Right lobe of liver (tissue), 4 donors: ENCODE data around the gene TRIM66.

ENCODE experiments used
- POLR2A ChIP-seq: fragments of 450-650 bp; IDR thresholded peaks from one replicate; pipeline ENCODE4 v1.6.1; 2017; ENCODE audit warnings: antibody characterized with exemption, mild to moderate bottlenecking
- TF ChIP-seq, protein P1 (sequence below), 4 donors: fragments of 200-600 bp in 3 of 4; fragments of 450-650 bp in 1 of 4; IDR thresholded peaks; one replicate each; pipeline versions ENCODE4 v1.5.1 to v1.8.0; 2016 to 2022; ENCODE audit warnings: antibody characterized with exemption in 4 of 4, mild to moderate bottlenecking in 2 of 4
- donor health status: DM: no; HTN: no; CAD: no.
- donor health status: DM: no; HTN: no; CAD: no.
- donor health status: DM: no; HTN: yes; CAD: no.

DNA sequence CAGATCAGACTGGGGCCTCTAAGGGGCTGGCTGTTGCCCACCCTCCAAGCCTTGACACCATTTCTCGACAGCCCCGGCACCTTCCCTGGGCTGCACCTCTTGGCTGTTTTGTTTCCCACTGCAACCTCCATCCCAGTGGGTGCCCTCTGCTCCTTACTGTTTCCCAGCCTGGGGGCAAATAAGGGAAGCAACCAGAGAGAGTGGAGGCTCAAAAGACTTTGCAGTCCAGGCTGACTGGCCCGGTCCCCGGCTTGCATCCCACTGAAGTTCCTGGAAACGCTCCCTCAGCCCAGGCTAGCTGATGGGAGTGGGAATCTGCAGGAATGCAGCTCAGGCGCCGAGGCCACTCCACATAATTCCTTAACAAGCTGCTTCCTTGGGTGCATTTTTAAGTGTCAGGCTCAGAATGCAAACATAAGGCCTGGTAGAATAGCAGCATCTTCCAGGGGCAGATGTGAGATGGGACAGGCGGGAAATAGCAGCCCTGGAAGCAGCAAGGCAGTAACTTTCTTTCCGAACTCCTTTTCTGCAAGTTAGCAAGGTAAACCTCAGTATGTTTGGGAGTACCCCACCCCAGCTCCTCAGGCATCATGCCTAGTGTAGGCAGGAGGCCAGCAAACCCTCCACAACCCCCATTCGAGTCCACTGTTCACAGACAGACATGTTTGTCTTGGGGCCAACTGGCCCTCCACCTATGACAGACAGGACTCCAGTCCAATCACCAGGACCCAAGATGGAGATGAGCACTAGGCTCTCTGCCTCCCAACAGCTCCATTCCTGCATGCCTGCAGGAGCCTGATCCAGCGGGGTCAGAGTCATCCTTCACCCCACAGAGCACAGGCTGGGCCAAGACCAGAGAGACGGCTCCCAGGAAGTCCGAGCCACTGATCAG is 39.4 kb upstream of the TRIM66 start:
- TF ChIP-seq POLR2A: no peak
- TF ChIP-seq, protein P1, sequence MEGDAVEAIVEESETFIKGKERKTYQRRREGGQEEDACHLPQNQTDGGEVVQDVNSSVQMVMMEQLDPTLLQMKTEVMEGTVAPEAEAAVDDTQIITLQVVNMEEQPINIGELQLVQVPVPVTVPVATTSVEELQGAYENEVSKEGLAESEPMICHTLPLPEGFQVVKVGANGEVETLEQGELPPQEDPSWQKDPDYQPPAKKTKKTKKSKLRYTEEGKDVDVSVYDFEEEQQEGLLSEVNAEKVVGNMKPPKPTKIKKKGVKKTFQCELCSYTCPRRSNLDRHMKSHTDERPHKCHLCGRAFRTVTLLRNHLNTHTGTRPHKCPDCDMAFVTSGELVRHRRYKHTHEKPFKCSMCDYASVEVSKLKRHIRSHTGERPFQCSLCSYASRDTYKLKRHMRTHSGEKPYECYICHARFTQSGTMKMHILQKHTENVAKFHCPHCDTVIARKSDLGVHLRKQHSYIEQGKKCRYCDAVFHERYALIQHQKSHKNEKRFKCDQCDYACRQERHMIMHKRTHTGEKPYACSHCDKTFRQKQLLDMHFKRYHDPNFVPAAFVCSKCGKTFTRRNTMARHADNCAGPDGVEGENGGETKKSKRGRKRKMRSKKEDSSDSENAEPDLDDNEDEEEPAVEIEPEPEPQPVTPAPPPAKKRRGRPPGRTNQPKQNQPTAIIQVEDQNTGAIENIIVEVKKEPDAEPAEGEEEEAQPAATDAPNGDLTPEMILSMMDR (IDR thresholded peaks at IDR 0.05): no peak
